Mesendoderm (in vitro differentiated cells): ENCODE results near the gene RPS5.
"Not testable (repeated sequence)": the region's sequence is repeated elsewhere in the genome, so short reads cannot be mapped to it uniquely, and the experiment has no call there.

Experiments used
- DNase-seq: peaks from one replicate; pipeline ENCODE4 v3.0.0; 2013
- H2AK5ac ChIP-seq: 2 replicates; pipeline ENCODE4 v1.6.1; 2013; ENCODE audit warnings: low read length, inconsistent platforms
- H2BK120ac ChIP-seq: 2 replicates; pipeline ENCODE4 v1.6.1; 2013; ENCODE audit warnings: low read depth, mild to moderate bottlenecking, low read length, moderate library complexity, mixed read lengths
- H2BK15ac ChIP-seq: replicated peaks from 2 replicates; pipeline ENCODE4 v1.6.1; 2013; ENCODE audit warnings: low read depth, mild to moderate bottlenecking, moderate library complexity
- H2BK5ac ChIP-seq: 2 replicates; pipeline ENCODE4 v1.6.1; 2013; ENCODE audit warnings: low read length, inconsistent platforms
- H3K18ac ChIP-seq: 2 replicates; pipeline ENCODE4 v1.6.1; 2013; ENCODE audit warnings: mild to moderate bottlenecking, low read length, mixed read lengths
- H3K23ac ChIP-seq: one replicate; pipeline ENCODE4 v1.6.1; 2013; ENCODE audit warnings: low read length
- H3K27ac ChIP-seq: 2 replicates; pipeline ENCODE4 v1.5.1; 2013; ENCODE audit warnings: low read depth, mild to moderate bottlenecking, inconsistent platforms, low read length, moderate library complexity
- H3K27me3 ChIP-seq: 2 replicates; pipeline ENCODE4 v1.6.1; 2013; ENCODE audit warnings: low read length, control low read depth, mild to moderate bottlenecking, inconsistent platforms; ENCODE audit not compliant: insufficient read depth, poor library complexity
- H3K36me3 ChIP-seq: 2 replicates; pipeline ENCODE4 v1.6.1; 2013; ENCODE audit warnings: low read length, inconsistent platforms; ENCODE audit not compliant: control insufficient read depth, insufficient read depth
- H3K4ac ChIP-seq: one replicate; pipeline ENCODE4 v1.6.1; 2013; ENCODE audit warnings: low read depth, mild to moderate bottlenecking, low read length, moderate library complexity
- H3K4me1 ChIP-seq: 2 replicates; pipeline ENCODE4 v1.6.1; 2013; ENCODE audit warnings: low read depth, low read length, inconsistent platforms; ENCODE audit not compliant: control insufficient read depth
- H3K4me2 ChIP-seq: 2 replicates; pipeline ENCODE4 v1.6.1; 2013; ENCODE audit warnings: low read length
- H3K4me3 ChIP-seq: 2 replicates; pipeline ENCODE4 v1.5.1; 2013; ENCODE audit warnings: mild to moderate bottlenecking, low read length
- H3K56ac ChIP-seq: one replicate; pipeline ENCODE4 v1.6.1; 2013; ENCODE audit warnings: low read length
- H3K79me1 ChIP-seq: 2 replicates; pipeline ENCODE4 v1.6.1; 2013; ENCODE audit warnings: low read length, inconsistent platforms
- H3K79me2 ChIP-seq: 2 replicates; pipeline ENCODE4 v1.6.1; 2013; ENCODE audit warnings: mild to moderate bottlenecking, low read length; ENCODE audit not compliant: control insufficient read depth, insufficient read depth
- H3K9ac ChIP-seq: 2 replicates; pipeline ENCODE4 v1.6.1; 2013; ENCODE audit warnings: low read length, inconsistent platforms
- H4K5ac ChIP-seq: one replicate; pipeline ENCODE4 v1.6.1; 2013; ENCODE audit warnings: low read length
- H4K8ac ChIP-seq: one replicate; pipeline ENCODE4 v1.6.1; 2013; ENCODE audit warnings: low read depth, mild to moderate bottlenecking, control low read depth, low read length, moderate library complexity
- WGBS: extraction: QIAGEN DNeasy Blood & Tissue Kit; methylation state at CpG from one replicate; pipeline ENCODE4 v1.1.7; 2013; ENCODE audit warnings: low lambda C conversion rate, missing lambda C conversion rate; ENCODE audit not compliant: insufficient coverage; ENCODE audit errors: extremely low coverage; 5-methylcytosine and 5-hydroxymethylcytosine counted together

The RPS5 gene

GRCh38 chr19:58374200-58374599, 12.9 kb upstream of the RPS5 start:
- Histone ChIP-seq H4K5ac (no peak overlapping the region), H3K79me2 (no peaks in the 10 kb centered on the region), H2BK15ac (no peak overlapping the region), H3K9ac (no peak overlapping the region), H4K8ac (no peak overlapping the region), H3K4me3 (no peak overlapping the region), H3K4me1 (no peaks in the 10 kb centered on the region), H3K4me2 (no peak overlapping the region), H2AK5ac (no peak overlapping the region), H3K79me1 (peaks cover under 1% of the 10 kb centered on the region), H3K18ac (no peak overlapping the region), H2BK5ac (no peak overlapping the region), H3K36me3 (no peaks in the 10 kb centered on the region), H3K27ac (no peak overlapping the region), H2BK120ac (no peak overlapping the region), H3K4ac (no peak overlapping the region), H3K27me3 (no peaks in the 10 kb centered on the region), H3K56ac (no peak overlapping the region), H3K23ac (no peak overlapping the region)
- DNase-seq: no peak
- no CpG with 5 or more reads among the region's 4 CpGs for WGBS

- H3K79me2 ChIP-seq, H3K23ac ChIP-seq, H2BK5ac ChIP-seq, H3K27me3 ChIP-seq, H3K56ac ChIP-seq, H4K8ac ChIP-seq, H3K9ac ChIP-seq, H2BK120ac ChIP-seq, DNase-seq, H3K4ac ChIP-seq, H3K4me2 ChIP-seq, H2BK15ac ChIP-seq, H4K5ac ChIP-seq, H3K18ac ChIP-seq, H3K79me1 ChIP-seq, H3K27ac ChIP-seq, H3K4me3 ChIP-seq, H3K4me1 ChIP-seq, H2AK5ac ChIP-seq, H3K36me3 ChIP-seq: not testable (repeated sequence)
- no CpG with 5 or more reads among the region's 7 CpGs for WGBS
These were observed 10.3 kb upstream of the RPS5 start for GRCh38 chr19:58376724-58377123.

- Histone ChIP-seq H3K4me2 (no peak overlapping the region), H3K56ac (peak overlapping the region; percentile 30), H3K4ac (no peak overlapping the region), H2BK5ac (no peak overlapping the region), H3K9ac (no peak overlapping the region), H2AK5ac (no peak overlapping the region), H2BK120ac (no peak overlapping the region), H3K27ac (no peak overlapping the region), H3K79me1 (peaks cover 4% of the 10 kb centered on the region), H3K27me3 (no peaks in the 10 kb centered on the region), H4K5ac (no peak overlapping the region), H3K4me1 (no peaks in the 10 kb centered on the region), H3K4me3 (no peak overlapping the region), H3K23ac (no peak overlapping the region), H4K8ac (no peak overlapping the region), H3K36me3 (no peaks in the 10 kb centered on the region), H3K79me2 (no peaks in the 10 kb centered on the region), H2BK15ac (no peak overlapping the region), H3K18ac (no peak overlapping the region)
- no CpG with 5 or more reads among the region's 6 CpGs for WGBS
- no peak for DNase-seq
These were observed 7.8 kb upstream of the RPS5 start for GRCh38 chr19:58379246-58379645.

- no peak overlapping the region for H2BK5ac ChIP-seq
- no peak overlapping the region for H3K4ac ChIP-seq
- H2AK5ac ChIP-seq: no peak overlapping the region
- no peak overlapping the region for H2BK15ac ChIP-seq
- no peak overlapping the region for H3K18ac ChIP-seq
- no peaks in the 10 kb centered on the region for H3K79me2 ChIP-seq
- H3K9ac ChIP-seq: peak overlapping the region; percentile 71
- H3K79me1 ChIP-seq: peaks cover 4% of the 10 kb centered on the region
- WGBS: no CpG with 5 or more reads among the region's 24 CpGs
- no peak overlapping the region for H3K23ac ChIP-seq
- peak overlapping the region; percentile 44 for H3K4me2 ChIP-seq
- no peak overlapping the region for H4K8ac ChIP-seq
- H2BK120ac ChIP-seq: no peak overlapping the region
- peak overlapping the region; percentile 38 for H3K4me3 ChIP-seq
- H4K5ac ChIP-seq: no peak overlapping the region
- no peaks in the 10 kb centered on the region for H3K36me3 ChIP-seq
- H3K56ac ChIP-seq: peak overlapping the region; percentile 91
- no peak for DNase-seq
- no peaks in the 10 kb centered on the region for H3K27me3 ChIP-seq
- no peak overlapping the region for H3K27ac ChIP-seq
- H3K4me1 ChIP-seq: no peaks in the 10 kb centered on the region
These were observed 6.9 kb upstream of the RPS5 start for GRCh38 chr19:58380037-58380661.

- H3K4me1 ChIP-seq: peaks cover 3% of the 10 kb centered on the region
- H3K18ac ChIP-seq: no peak within 1 kb of the TSS
- peak within 1 kb of the TSS; percentile 71 for H3K9ac ChIP-seq
- H4K8ac ChIP-seq: no peak within 1 kb of the TSS
- peaks cover 4% of the 10 kb centered on the region for H3K79me1 ChIP-seq
- H3K27me3 ChIP-seq: no peaks in the 10 kb centered on the region
- no peak within 1 kb of the TSS for H2BK5ac ChIP-seq
- H4K5ac ChIP-seq: no peak within 1 kb of the TSS
- H2AK5ac ChIP-seq: no peak within 1 kb of the TSS
- peak within 1 kb of the TSS; percentile 84 for H3K4me2 ChIP-seq
- H3K23ac ChIP-seq: no peak within 1 kb of the TSS
- DNase-seq: peak; percentile 100
- no peak within 1 kb of the TSS for H2BK15ac ChIP-seq
- H3K27ac ChIP-seq: peak within 1 kb of the TSS; percentile 68
- H3K56ac ChIP-seq: peak within 1 kb of the TSS; percentile 91
- H3K79me2 ChIP-seq: no peaks in the 10 kb centered on the region
- no peaks in the 10 kb centered on the region for H3K36me3 ChIP-seq
- no peak within 1 kb of the TSS for H2BK120ac ChIP-seq
- peak within 1 kb of the TSS; percentile 49 for H3K4ac ChIP-seq
- peak within 1 kb of the TSS; percentile 77 for H3K4me3 ChIP-seq
- whole genome bisulfite sequencing: no CpG with 5 or more reads among the region's 83 CpGs
These were observed 6.2 kb upstream of the RPS5 start, which contains the start of gene ZNF837 for GRCh38 chr19:58380662-58381459. ZNF837 (minus strand) TSS chr19:58381030; CDS start chr19:58369332, 11,698 bp downstream.
